GM18517 (cell line): Measurements from ENCODE around the gene GJC1.
"Not testable (repeated sequence)": the region's sequence is repeated elsewhere in the genome, so short reads cannot be mapped to it uniquely, and the experiment has no call there.

Source experiments
- ATAC-seq: cut with Tn5 transposase; IDR thresholded peaks from one replicate; pipeline ENCODE4 v1.9.1; 2021; ENCODE audit warnings: mild to moderate bottlenecking, moderate library complexity; ENCODE audit not compliant: unreplicated experiment

The GJC1 gene

GRCh38 chr17:44763170-44763569, 66.9 kb downstream of the GJC1 start:
- ATAC-seq = no peak

DNA sequence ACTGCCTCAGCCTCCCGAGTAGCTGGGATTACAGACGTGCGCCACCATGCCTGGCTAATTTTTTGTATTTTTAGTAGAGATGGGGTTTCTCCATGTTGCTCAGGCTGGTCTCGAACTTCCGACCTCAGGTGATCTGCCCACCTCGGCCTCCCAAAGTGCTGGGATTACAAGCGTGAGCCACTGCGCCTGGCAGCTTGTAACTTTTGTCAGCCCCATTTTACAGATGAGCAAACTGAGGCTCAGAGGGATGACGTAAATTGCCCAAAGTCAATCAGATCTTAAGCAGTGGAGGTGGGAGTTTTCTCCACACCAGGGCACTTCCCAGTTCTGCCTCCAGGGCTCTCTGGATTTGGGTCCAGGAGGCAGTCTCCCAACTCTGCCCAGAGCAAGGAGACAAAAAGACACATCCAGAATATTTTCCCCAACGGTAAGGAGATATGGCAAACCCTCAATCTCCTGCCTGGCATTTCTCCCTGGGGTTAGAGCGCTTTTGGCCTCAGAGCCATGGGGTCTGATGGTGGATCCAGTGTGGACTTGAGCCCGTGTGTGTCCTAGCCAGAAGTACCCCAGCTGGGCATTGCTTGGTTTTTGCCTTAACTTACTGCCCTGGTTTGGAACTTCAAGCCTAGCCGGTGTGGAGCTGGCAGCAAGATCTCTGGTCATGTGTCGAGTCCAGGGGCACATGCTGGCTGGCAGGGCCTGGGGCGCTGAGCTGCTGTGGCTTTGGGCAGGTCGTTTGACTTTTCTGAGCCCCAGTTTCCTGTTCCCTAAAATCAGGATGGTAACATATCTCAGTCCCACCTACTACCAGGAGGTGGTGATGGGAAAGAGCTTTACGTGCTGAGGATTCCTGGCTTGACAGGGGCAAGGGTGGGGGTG, 67.9 kb downstream of the GJC1 start:
- no peak for ATAC-seq

- ATAC-seq = no peak
Observed at GRCh38 chr17:44760474-44761308, 69.4 kb downstream of the GJC1 start.

DNA sequence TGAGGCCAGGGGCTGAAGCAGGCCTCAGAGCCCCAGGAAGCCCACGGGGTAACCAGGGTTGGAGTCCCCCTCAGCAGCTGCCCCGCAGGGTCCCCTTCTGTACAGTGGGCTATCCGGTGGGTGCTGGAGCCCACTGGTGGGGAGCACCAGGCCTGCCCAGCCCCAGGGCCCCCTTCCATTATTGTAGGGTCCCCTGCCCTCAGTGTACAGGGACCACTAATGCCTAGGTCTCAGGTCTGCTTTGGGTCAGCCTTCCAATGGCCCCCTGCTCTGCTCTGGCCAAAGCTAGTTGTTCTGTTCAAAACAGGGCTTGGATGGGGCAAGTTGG, 70.2 kb downstream of the GJC1 start:
- ATAC-seq = no peak

DNA sequence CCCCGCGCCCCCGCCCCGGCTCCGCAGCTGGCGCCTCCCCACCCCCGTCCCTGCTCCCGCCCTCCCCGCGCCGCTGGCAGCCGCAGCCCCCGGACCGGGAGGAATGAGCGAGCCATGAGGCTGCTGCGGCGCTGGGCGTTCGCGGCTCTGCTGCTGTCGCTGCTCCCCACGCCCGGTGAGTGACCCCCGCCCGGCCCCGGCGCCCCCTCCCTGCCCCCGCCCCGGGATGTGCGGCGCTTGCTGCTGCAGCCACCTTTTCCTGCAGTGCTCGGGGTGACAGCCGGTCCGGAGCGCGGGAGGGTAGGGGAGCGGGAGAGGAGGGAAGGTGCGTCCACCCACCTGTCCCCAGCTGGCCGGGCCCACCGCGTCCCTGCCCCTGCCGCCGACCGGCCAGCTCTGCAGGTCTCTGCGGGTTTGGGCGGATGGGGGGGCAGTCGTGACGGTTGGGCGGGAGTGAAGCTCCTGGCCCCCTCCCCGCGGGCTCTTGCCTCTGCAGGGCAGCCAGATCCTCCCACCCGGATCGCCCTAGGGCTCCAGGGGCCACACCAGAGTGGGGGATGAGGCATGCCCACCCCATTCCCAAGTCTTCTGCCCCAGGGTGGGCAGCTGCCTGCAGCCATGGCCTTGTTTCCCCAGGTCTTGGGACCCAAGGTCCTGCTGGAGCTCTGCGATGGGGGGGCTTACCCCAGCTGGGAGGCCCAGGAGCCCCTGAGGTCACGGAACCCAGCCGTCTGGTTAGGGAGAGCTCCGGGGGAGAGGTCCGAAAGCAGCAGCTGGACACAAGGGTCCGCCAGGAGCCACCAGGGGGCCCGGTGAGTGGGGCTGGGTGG, 70.8 kb downstream of the GJC1 start:
- ATAC-seq = no peak

GRCh38 chr17:44758414-44759085, 71.5 kb downstream of the GJC1 start, which contains the start of gene ADAM11:
TSS of gene ADAM11 (plus strand) at chr17:44758988. CDS start at chr17:44759200, 212 bp downstream.
- no peak for ATAC-seq

GRCh38 chr17:44757918-44758413, 72.1 kb downstream of the GJC1 start:
- ATAC-seq = no peak

DNA sequence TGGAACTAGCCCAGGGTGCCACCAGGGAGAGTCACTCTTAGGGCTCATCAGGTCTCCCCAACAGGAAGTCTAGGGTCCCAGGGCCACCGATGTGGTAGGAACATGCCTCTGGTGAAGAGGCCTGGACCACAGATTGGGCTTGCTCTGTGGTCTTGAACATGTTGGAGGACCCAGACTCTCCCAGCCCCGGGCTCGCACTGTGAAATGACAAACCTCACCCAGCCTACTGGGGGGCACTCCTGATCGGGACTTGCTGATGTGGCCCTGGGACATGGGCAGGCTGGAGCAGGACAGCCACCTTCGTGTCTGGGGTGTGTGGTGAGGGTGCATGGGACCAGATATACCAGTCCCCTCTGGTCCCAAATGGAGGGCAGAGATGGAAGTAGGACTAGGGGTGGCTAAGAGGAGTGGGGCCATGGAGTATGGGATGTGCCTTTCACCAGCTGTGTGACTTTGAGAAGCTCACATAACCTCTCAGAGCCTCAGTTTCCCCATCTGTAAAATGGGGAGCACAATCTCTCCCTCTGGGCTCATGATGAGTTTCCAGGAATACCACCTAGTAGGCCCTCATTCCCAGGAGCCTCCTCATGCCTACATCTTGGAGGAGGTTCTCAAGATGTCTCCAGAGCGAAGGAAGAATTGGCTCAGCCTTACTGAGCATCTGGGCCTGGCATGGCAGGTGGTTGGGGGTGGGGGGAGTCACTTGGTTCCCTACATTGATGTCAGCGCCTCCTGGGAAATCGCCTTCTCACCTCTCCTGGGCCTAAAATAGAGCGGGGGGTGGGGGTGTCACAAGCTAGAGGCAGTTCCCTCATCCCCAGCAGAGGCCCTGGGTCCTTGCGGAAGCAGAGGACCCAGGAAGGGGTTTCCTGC, 72.8 kb downstream of the GJC1 start:
- no peak for ATAC-seq

DNA sequence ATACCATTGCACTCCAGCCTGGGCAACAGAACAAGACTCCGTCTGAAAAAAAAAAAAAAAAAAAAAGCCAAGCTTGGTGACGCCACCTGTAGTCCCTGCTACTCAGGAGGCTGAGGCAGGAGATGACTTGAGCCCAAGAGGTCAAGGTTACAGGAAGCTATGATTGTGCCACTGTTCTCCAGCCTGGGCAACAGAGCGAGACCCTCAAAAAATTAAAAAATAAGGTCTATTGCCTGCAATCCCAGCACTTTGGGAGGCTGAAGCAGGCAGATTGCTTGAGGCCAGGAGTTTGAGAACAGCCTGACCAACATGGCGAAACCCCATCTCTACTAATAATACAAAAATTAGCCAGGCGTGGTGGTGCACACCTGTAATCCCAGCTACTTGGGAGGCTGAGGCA, 74.9 kb downstream of the GJC1 start:
- not testable (repeated sequence) for ATAC-seq

DNA sequence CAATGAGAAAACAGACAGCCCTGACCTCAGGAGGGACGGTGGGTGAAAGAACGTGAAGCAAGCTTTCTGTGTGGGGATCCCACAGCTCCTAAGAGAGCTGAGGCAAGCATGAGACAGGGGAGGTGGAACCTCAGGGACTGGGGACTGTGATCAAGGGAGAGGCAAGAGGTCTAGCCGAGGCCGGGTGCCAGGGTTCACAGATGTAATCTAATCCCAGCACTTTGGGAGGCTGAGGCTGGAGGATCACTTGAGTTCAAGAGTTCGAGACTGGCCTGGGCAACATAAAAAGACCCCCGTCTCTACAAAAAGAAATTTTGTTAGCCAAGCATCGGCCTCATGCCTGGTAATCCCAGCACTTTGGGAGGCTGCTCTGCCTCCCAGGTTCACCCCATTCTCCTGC, 75.8 kb downstream of the GJC1 start:
- no peak for ATAC-seq

GRCh38 chr17:44752953-44753861, 76.9 kb downstream of the GJC1 start:
- no peak for ATAC-seq

- no peak for ATAC-seq
Observed at GRCh38 chr17:44751806-44752205, 78.3 kb downstream of the GJC1 start.

- ATAC-seq = no peak
Observed at GRCh38 chr17:44751331-44751730, 78.8 kb downstream of the GJC1 start.

DNA sequence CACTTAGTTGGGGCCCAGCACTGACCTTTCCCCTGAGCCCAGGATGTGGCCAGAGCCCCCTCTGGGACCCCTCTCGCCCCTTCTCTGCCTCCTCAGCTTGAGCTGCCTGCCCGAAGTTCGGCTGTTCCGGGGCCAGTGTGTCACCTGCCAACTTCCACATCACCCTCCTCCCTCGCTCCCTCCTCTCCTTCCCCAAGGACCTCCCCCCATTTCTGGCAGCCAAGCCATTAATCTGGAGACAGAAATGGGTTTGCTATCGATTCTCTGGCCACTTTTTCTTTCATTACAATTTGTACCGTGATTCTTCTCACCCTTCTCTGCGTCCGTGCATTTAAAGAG, 80.1 kb downstream of the GJC1 start:
- ATAC-seq = no peak

DNA sequence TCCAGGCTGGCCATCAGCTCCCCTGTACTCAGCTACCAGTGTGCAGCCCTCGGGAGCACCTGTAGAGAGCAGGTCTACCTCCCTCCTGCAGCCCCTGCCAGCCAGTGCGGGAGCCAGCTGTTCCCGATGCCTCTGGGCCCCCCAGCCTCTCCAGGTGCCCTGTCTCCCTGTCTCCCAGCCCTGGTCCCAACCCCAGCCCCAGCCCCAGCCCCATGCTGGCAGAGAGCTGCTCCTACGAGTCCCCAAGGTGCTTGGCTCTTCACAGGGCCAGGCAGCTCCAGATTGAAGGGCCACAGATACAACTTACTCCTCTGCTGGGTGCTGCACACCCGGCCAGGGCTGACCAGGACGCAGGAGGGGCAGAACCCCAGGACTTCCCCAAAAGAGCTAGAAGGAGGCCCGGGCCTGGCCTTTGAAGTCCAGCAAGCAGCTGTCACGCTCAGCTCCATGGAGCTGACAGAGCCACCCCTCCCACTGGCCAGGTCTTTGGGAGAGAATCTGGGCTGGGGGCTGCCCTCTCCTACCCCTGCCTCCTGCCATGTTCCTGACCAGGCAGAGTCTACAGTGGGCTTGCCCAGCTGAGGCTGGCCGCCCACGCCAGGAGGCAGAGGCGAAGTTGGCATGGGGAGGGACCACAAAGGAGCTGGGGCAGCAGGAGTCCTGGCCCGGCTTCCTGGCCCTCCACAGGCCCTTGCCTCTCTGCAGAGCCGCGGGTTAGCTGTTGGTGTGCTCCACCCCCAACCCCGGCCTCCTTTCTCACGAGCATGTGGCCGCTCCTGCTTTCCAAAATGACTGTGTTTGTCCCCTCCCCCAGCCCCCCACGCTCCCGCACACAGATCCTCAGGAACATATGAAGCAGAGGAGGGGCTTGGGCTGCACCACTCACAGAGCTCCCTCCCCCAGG, 80.8 kb downstream of the GJC1 start:
- no peak for ATAC-seq
